SK-N-SH treated with all-trans-retinoic acid at 6 μM for 48 hours (cell line): ENCODE results near the gene NFKB1.

Experiments used
- BACH2 ChIP-seq: fragments of 250-450 bp; sonication (Bioruptor Pico); IDR thresholded peaks from 2 replicates; pipeline ENCODE4 v1.9.0; 2021; ENCODE audit warnings: mild to moderate bottlenecking, borderline replicate concordance
- PATZ1 ChIP-seq: fragments of 250-450 bp; sonication (Bioruptor Pico); IDR thresholded peaks from 2 replicates; pipeline ENCODE4 v1.8.0; 2020; ENCODE audit warnings: mild to moderate bottlenecking, moderate library complexity, borderline replicate concordance
- ZC3H10 ChIP-seq: fragments of 250-450 bp; sonication (Bioruptor Pico); IDR thresholded peaks from 2 replicates; pipeline ENCODE4 v1.5.1; 2021; ENCODE audit warnings: mild to moderate bottlenecking, moderate library complexity

- TF ChIP-seq BACH2 (CRISPR knock-in tag) = no peak
- TF ChIP-seq ZC3H10 (CRISPR knock-in tag) = no peak
- no peak for TF ChIP-seq PATZ1
Measured at GRCh38 chr4:102533904-102534303, 32.7 kb downstream of the NFKB1 start.
